ENCODE results near the gene ITGB6. TPM values are rescaled to one million over a fixed set of nuclear protein-coding genes. Genes with fewer than 3 reads are reported as not detected.

Gene ITGB6
- total and polyA plus RNA-seq, 2 of the 8 experiments (the other 6 are each of a cell fraction or from before 2014, with no cell fraction given): not detected

DNA sequence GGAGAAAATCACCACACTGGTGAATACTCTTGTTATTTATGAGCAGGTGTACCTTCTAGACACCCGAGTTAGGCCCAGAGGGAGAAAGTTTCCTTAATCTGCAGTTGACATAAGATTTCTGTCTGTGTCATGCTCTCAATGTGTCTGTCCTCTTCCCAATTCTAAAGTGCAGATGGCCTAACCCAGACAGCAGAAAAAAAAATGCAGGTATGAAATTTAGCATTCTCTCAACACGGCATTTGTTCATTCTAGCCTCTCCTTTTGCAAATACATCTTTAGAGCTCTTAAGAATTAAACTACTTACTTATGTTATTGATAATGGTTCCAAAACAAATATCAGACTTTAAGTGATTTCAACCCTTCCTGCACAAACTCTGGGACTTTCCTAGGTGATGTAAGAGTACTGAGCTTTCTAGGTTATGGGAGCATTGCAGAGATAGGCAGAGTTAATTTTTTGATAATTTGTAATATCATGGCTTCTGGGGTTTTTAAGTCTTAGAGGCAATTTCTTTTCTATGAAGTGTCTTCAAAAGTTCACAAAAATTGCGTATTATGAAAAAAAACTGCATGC, 32.9 kb upstream of the ITGB6 start (continued):
- TF ChIP-seq, protein P1, sequence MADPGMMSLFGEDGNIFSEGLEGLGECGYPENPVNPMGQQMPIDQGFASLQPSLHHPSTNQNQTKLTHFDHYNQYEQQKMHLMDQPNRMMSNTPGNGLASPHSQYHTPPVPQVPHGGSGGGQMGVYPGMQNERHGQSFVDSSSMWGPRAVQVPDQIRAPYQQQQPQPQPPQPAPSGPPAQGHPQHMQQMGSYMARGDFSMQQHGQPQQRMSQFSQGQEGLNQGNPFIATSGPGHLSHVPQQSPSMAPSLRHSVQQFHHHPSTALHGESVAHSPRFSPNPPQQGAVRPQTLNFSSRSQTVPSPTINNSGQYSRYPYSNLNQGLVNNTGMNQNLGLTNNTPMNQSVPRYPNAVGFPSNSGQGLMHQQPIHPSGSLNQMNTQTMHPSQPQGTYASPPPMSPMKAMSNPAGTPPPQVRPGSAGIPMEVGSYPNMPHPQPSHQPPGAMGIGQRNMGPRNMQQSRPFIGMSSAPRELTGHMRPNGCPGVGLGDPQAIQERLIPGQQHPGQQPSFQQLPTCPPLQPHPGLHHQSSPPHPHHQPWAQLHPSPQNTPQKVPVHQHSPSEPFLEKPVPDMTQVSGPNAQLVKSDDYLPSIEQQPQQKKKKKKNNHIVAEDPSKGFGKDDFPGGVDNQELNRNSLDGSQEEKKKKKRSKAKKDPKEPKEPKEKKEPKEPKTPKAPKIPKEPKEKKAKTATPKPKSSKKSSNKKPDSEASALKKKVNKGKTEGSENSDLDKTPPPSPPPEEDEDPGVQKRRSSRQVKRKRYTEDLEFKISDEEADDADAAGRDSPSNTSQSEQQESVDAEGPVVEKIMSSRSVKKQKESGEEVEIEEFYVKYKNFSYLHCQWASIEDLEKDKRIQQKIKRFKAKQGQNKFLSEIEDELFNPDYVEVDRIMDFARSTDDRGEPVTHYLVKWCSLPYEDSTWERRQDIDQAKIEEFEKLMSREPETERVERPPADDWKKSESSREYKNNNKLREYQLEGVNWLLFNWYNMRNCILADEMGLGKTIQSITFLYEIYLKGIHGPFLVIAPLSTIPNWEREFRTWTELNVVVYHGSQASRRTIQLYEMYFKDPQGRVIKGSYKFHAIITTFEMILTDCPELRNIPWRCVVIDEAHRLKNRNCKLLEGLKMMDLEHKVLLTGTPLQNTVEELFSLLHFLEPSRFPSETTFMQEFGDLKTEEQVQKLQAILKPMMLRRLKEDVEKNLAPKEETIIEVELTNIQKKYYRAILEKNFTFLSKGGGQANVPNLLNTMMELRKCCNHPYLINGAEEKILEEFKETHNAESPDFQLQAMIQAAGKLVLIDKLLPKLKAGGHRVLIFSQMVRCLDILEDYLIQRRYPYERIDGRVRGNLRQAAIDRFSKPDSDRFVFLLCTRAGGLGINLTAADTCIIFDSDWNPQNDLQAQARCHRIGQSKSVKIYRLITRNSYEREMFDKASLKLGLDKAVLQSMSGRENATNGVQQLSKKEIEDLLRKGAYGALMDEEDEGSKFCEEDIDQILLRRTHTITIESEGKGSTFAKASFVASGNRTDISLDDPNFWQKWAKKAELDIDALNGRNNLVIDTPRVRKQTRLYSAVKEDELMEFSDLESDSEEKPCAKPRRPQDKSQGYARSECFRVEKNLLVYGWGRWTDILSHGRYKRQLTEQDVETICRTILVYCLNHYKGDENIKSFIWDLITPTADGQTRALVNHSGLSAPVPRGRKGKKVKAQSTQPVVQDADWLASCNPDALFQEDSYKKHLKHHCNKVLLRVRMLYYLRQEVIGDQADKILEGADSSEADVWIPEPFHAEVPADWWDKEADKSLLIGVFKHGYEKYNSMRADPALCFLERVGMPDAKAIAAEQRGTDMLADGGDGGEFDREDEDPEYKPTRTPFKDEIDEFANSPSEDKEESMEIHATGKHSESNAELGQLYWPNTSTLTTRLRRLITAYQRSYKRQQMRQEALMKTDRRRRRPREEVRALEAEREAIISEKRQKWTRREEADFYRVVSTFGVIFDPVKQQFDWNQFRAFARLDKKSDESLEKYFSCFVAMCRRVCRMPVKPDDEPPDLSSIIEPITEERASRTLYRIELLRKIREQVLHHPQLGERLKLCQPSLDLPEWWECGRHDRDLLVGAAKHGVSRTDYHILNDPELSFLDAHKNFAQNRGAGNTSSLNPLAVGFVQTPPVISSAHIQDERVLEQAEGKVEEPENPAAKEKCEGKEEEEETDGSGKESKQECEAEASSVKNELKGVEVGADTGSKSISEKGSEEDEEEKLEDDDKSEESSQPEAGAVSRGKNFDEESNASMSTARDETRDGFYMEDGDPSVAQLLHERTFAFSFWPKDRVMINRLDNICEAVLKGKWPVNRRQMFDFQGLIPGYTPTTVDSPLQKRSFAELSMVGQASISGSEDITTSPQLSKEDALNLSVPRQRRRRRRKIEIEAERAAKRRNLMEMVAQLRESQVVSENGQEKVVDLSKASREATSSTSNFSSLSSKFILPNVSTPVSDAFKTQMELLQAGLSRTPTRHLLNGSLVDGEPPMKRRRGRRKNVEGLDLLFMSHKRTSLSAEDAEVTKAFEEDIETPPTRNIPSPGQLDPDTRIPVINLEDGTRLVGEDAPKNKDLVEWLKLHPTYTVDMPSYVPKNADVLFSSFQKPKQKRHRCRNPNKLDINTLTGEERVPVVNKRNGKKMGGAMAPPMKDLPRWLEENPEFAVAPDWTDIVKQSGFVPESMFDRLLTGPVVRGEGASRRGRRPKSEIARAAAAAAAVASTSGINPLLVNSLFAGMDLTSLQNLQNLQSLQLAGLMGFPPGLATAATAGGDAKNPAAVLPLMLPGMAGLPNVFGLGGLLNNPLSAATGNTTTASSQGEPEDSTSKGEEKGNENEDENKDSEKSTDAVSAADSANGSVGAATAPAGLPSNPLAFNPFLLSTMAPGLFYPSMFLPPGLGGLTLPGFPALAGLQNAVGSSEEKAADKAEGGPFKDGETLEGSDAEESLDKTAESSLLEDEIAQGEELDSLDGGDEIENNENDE (IDR thresholded peaks at IDR 0.05; ENCODE audit: insufficient replicate concordance, low read length): no peak
- no peak for TF ChIP-seq SRF (IDR thresholded peaks at IDR 0.05; ENCODE audit: low read depth, low read length)
- no peak for TF ChIP-seq YY1 (IDR thresholded peaks at IDR 0.05; ENCODE audit: low read depth, low read length)
- no peak for TF ChIP-seq GTF2F1 (IDR thresholded peaks at IDR 0.05; ENCODE audit: borderline replicate concordance, low read depth, low read length)
- no peak for TF ChIP-seq RNF2 (IDR thresholded peaks at IDR 0.05; ENCODE audit: borderline replicate concordance, low read depth, low read length, missing control alignments, poor library complexity, severe bottlenecking)

Measured in H1 (cell line).